Activated B cell treated with CpG ODN at 0.5 μM for 24 hours (primary cell): ENCODE data around the gene LAMA3. TPM values are rescaled to one million over a fixed set of nuclear protein-coding genes. Genes with fewer than 3 reads are reported as not detected.

Source experiments
- ATAC-seq: fragments of 200-7000 bp; cut with Tn5 transposase; one replicate; pipeline ENCODE4 v1.10.0; 2021; ENCODE audit warnings: low read depth, mild to moderate bottlenecking, moderate library complexity
- CTCF ChIA-PET: fragments of 350-600 bp; sonication (Branson Sonifier 250); formaldehyde crosslinking; loops from one replicate; lab custom pipeline; 2021; ENCODE audit warnings: antibody characterized with exemption; lab: Charles Lee
- POLR2A ChIA-PET: fragments of 350-600 bp; sonication (Branson Sonifier 250); formaldehyde crosslinking; loops from one replicate; lab custom pipeline; 2021; ENCODE audit warnings: antibody characterized with exemption; lab: Charles Lee
- DNase-seq: peaks from one replicate; pipeline ENCODE4 v3.0.0; 2022
- H3K27ac Mint-ChIP-seq: one replicate; pipeline ENCODE4 v1.8.0; 2020; ENCODE audit warnings: mixed read lengths
- H3K27me3 Mint-ChIP-seq: one replicate; pipeline ENCODE4 v1.8.0; 2021; ENCODE audit warnings: mixed read lengths
- H3K36me3 Mint-ChIP-seq: one replicate; pipeline ENCODE4 v1.8.0; 2021; ENCODE audit warnings: low read depth, mixed read lengths
- H3K4me1 Mint-ChIP-seq: one replicate; pipeline ENCODE4 v1.8.0; 2021; ENCODE audit warnings: mixed read lengths
- H3K4me3 Mint-ChIP-seq: one replicate; pipeline ENCODE4 v1.8.0; 2020; ENCODE audit warnings: mild to moderate bottlenecking, mixed read lengths
- H3K9me3 Mint-ChIP-seq: one replicate; pipeline ENCODE4 v1.8.0; 2020; ENCODE audit warnings: mixed read lengths
- CTCF ChIP-seq: fragments of 200-600 bp; IDR thresholded peaks from one replicate; pipeline ENCODE4 v1.8.0; 2022; ENCODE audit warnings: antibody characterized with exemption, mild to moderate bottlenecking
- intact Hi-C: fragments of 100-400 bp; cut with micrococcal nuclease; formaldehyde crosslinking; loops from one replicate; pipeline ENCODE4 v1.15.1; 2024
- total RNA-seq: library from RNA; stranded (reverse); gene quantifications from 2 replicates; pipeline ENCODE4 v1.2.3, GENCODE V29; 2022

LAMA3 gene
- total RNA-seq, result 0.07 TPM in 1 of 2 replicates, not detected in the other

GRCh38 chr18:23689031-23689615, at the start of gene LAMA3:
TSS of gene LAMA3 (plus strand) at chr18:23689453. CDS start at chr18:23689684, 231 bp downstream.
- H3K4me1 Mint-ChIP-seq, result peaks cover 10% of the 10 kb centered on the region
- ChIA-PET CTCF (no interaction called here), POLR2A (no interaction called here)
- no peak within 1 kb of the TSS for H3K27ac Mint-ChIP-seq
- no peaks in the 10 kb centered on the region for H3K36me3 Mint-ChIP-seq
- no peaks in the 10 kb centered on the region for H3K9me3 Mint-ChIP-seq
- ATAC-seq (no peak), DNase-seq (no peak)
- intact Hi-C loops, result no loop called here
- H3K27me3 Mint-ChIP-seq, result peaks cover 30% of the 10 kb centered on the region
- H3K4me3 Mint-ChIP-seq, result peak within 1 kb of the TSS; percentile 55
- TF ChIP-seq CTCF, result no peak

GRCh38 chr18:23640052-23640451, 49.2 kb upstream of the LAMA3 start:
- ATAC-seq, result no peak
- Mint-ChIP-seq H3K4me3 (no peak overlapping the region), H3K4me1 (no peaks in the 10 kb centered on the region), H3K27me3 (peaks cover 4% of the 10 kb centered on the region), H3K27ac (no peak overlapping the region), H3K36me3 (no peaks in the 10 kb centered on the region), H3K9me3 (peaks cover 4% of the 10 kb centered on the region)
- intact Hi-C loops, result no loop called here
- ChIA-PET CTCF (no interaction called here), POLR2A (no interaction called here)
- no peak for TF ChIP-seq CTCF
- DNase-seq, result no peak

GRCh38 chr18:23641143-23641720, 48.0 kb upstream of the LAMA3 start:
- Mint-ChIP-seq H3K4me3 (no peak overlapping the region), H3K27ac (no peak overlapping the region), H3K4me1 (no peaks in the 10 kb centered on the region), H3K9me3 (peaks cover 4% of the 10 kb centered on the region), H3K27me3 (peaks cover 2% of the 10 kb centered on the region), H3K36me3 (no peaks in the 10 kb centered on the region)
- DNase-seq (no peak), ATAC-seq (no peak)
- CTCF ChIA-PET, result no interaction called here
- no peak for TF ChIP-seq CTCF
- intact Hi-C loops, result no loop called here
- POLR2A ChIA-PET, result no interaction called here

GRCh38 chr18:23641937-23642666, 47.2 kb upstream of the LAMA3 start:
- Mint-ChIP-seq H3K9me3 (peaks cover 4% of the 10 kb centered on the region), H3K27me3 (peaks cover 4% of the 10 kb centered on the region), H3K4me1 (no peaks in the 10 kb centered on the region), H3K36me3 (no peaks in the 10 kb centered on the region), H3K4me3 (no peak overlapping the region), H3K27ac (no peak overlapping the region)
- POLR2A ChIA-PET, result no interaction called here
- CTCF ChIA-PET, result no interaction called here
- DNase-seq (no peak), ATAC-seq (no peak)
- intact Hi-C loops, result no loop called here
- no peak for TF ChIP-seq CTCF

- intact Hi-C loops, result no loop called here
- Mint-ChIP-seq H3K4me1 (no peaks in the 10 kb centered on the region), H3K36me3 (no peaks in the 10 kb centered on the region), H3K27me3 (peaks cover 12% of the 10 kb centered on the region), H3K27ac (no peak overlapping the region), H3K4me3 (no peak overlapping the region), H3K9me3 (peaks cover 4% of the 10 kb centered on the region)
- DNase-seq (no peak), ATAC-seq (no peak)
- TF ChIP-seq CTCF, result no peak
- POLR2A ChIA-PET, result no interaction called here
- CTCF ChIA-PET, result no interaction called here
Observed at GRCh38 chr18:23643815-23644490, 45.3 kb upstream of the LAMA3 start.
